HepG2 (cell line): ENCODE measurements around the gene ATP8B4. TPM values are rescaled to one million over a fixed set of nuclear protein-coding genes. Genes with fewer than 3 reads are reported as not detected.

Source experiments
- ATAC-seq: fragments of 200-7000 bp; cut with Tn5 transposase; 3 replicates; pipeline ENCODE4 v1.9.1; 2020; ENCODE audit warnings: mild to moderate bottlenecking, moderate library complexity
- BruUV-seq: library from RNA; stranded (reverse); fragments of 400-500 nt; replicated peaks from 2 replicates; lab custom pipeline; 2021; lab: Mats Ljungman, UMichigan
- CTCF ChIA-PET: fragments of 300-600 bp; formaldehyde crosslinking; extraction: SDS; loops from one replicate; lab custom pipeline; 2021; ENCODE audit warnings: low total read pairs, inconsistent platforms, low intra/inter-chr PET ratio; lab: Yijun Ruan, JAX
- POLR2A ChIA-PET: fragments of 350-600 bp; sonication (Branson Sonifier 250); formaldehyde crosslinking; loops from one replicate; lab custom pipeline; 2020; ENCODE audit warnings: antibody characterized with exemption, inconsistent platforms; lab: Yijun Ruan, JAX
- DNase-seq: peaks from one replicate; pipeline ENCODE4 v3.0.0-alpha.2; 2015; ENCODE audit warnings: low spot score
- FAIRE-seq: peaks from 3 replicates; lab custom pipeline; 2011; peaks lifted over from hg19 to GRCh38; lab: Jason Lieb, UNC
- H2AFZ ChIP-seq: one replicate; pipeline ENCODE4 v1.6.1; 2011; ENCODE audit warnings: low read length, inconsistent platforms
- H3K27ac ChIP-seq: fragments of 300-600 bp; 3 replicates; pipeline ENCODE4 v1.8.0; 2011; ENCODE audit warnings: mixed run types, mild to moderate bottlenecking, mixed read lengths, low read length, inconsistent platforms; ENCODE audit not compliant: insufficient read depth; ENCODE audit errors: extremely low read length
- H3K27me3 ChIP-seq, 2 experiments: fragments of 200-600 bp in 1 of 2; 2 replicates in 1 of 2; 3 replicates in 1 of 2; pipeline versions ENCODE4 v1.6.0 to v1.8.0; 2011; ENCODE audit warnings: low read length in 2 of 2, mild to moderate bottlenecking in 2 of 2, moderate library complexity in 2 of 2, inconsistent platforms in 1 of 2; ENCODE audit not compliant: insufficient read depth in 2 of 2, control insufficient read depth in 1 of 2
- H3K36me3 ChIP-seq, 2 experiments: fragments of 200-600 bp in 1 of 2; replicated peaks in 1 of 2; 2 replicates in 1 of 2; 3 replicates in 1 of 2; pipeline versions ENCODE4 v1.5.1 to v1.8.0; 2011; ENCODE audit warnings: low read length in 2 of 2, inconsistent platforms in 1 of 2; ENCODE audit not compliant: insufficient read depth in 2 of 2, control insufficient read depth in 1 of 2
- H3K4me1 ChIP-seq: 2 replicates; pipeline ENCODE4 v1.5.1; 2012; ENCODE audit warnings: low read length, inconsistent platforms; ENCODE audit not compliant: insufficient read depth
- H3K4me2 ChIP-seq: 2 replicates; pipeline ENCODE4 v1.6.0; 2011; ENCODE audit warnings: low read depth, low read length, inconsistent platforms
- H3K4me3 ChIP-seq, 3 experiments: fragments of 200-600 bp in 1 of 3; sonication (generic), shearing (Covaris generic) in 1 of 3; replicated peaks in 1 of 3; 2 replicates each; pipeline ENCODE4 v1.5.1; 2011 to 2016; ENCODE audit warnings: low read length in 3 of 3, inconsistent platforms in 2 of 3, low read depth in 2 of 3, mild to moderate bottlenecking in 2 of 3, control low read depth in 1 of 3, mixed read lengths in 1 of 3; ENCODE audit not compliant: insufficient read depth in 1 of 3
- H3K79me2 ChIP-seq: one replicate; pipeline ENCODE4 v1.6.1; 2011; ENCODE audit warnings: low read length, inconsistent platforms; ENCODE audit not compliant: insufficient read depth
- H3K9ac ChIP-seq: 2 replicates; pipeline ENCODE4 v1.6.0; 2011; ENCODE audit warnings: mild to moderate bottlenecking, low read depth, low read length, inconsistent platforms; ENCODE audit not compliant: insufficient read depth
- H3K9me3 ChIP-seq: 2 replicates; pipeline ENCODE4 v1.5.1; 2012; ENCODE audit warnings: mild to moderate bottlenecking, low read length
- H4K20me1 ChIP-seq: 2 replicates; pipeline ENCODE4 v1.6.0; 2011; ENCODE audit warnings: inconsistent platforms, mild to moderate bottlenecking, low read length, moderate library complexity; ENCODE audit not compliant: insufficient read depth
- ARNT2 ChIP-seq: sonication (generic); formaldehyde crosslinking; IDR thresholded peaks from 2 replicates; pipeline ENCODE4 v1.8.0; 2022; ENCODE audit warnings: mild to moderate bottlenecking, low read depth, missing genetic modification reagents, moderate library complexity
- ATF7 ChIP-seq, 2 experiments: fragments of 450-650 bp in 1 of 2; sonication (generic) in 1 of 2; formaldehyde crosslinking in 1 of 2; IDR thresholded peaks; 2 replicates each; pipeline versions ENCODE4 v1.4.0 to v1.6.1; 2016 to 2020; ENCODE audit warnings: antibody characterized with exemption in 1 of 2, mild to moderate bottlenecking in 1 of 2, missing genetic modification reagents in 1 of 2
- CBX5 ChIP-seq: sonication (generic); formaldehyde crosslinking; IDR thresholded peaks from 2 replicates; pipeline ENCODE4 v1.4.0; 2020; ENCODE audit warnings: missing genetic modification reagents, borderline replicate concordance
- GATAD1 ChIP-seq: IDR thresholded peaks from 2 replicates; pipeline ENCODE4 v1.6.1; 2016; ENCODE audit warnings: missing genetic modification reagents, missing compliant biosample characterization
- IKZF1 ChIP-seq: fragments of 450-650 bp; IDR thresholded peaks from 2 replicates; pipeline ENCODE4 v1.7.1; 2016
- NR2F6 ChIP-seq, 2 experiments: IDR thresholded peaks; 2 replicates each; pipeline ENCODE4 v1.6.1; 2016; ENCODE audit warnings: antibody characterized with exemption in 1 of 2, mild to moderate bottlenecking in 1 of 2
- SAFB2 ChIP-seq: sonication (generic); formaldehyde crosslinking; IDR thresholded peaks from 2 replicates; pipeline ENCODE4 v1.5.1; 2020; ENCODE audit warnings: missing genetic modification reagents, low read depth, mild to moderate bottlenecking, borderline replicate concordance
- ZNF10 ChIP-seq: sonication (generic); formaldehyde crosslinking; IDR thresholded peaks from 2 replicates; pipeline ENCODE4 v1.4.0; 2020; ENCODE audit warnings: mild to moderate bottlenecking, low read depth, missing genetic modification reagents, borderline replicate concordance
- ZNF468 ChIP-seq: sonication (generic); formaldehyde crosslinking; IDR thresholded peaks from 2 replicates; pipeline ENCODE4 v1.8.0; 2022; ENCODE audit warnings: mild to moderate bottlenecking, moderate library complexity, missing genetic modification reagents
- ZNF615 ChIP-seq: sonication (generic); formaldehyde crosslinking; IDR thresholded peaks from 2 replicates; pipeline ENCODE4 v1.5.0; 2020; ENCODE audit warnings: mild to moderate bottlenecking, missing genetic modification reagents, borderline replicate concordance
- ZNF747 ChIP-seq: sonication (generic); formaldehyde crosslinking; IDR thresholded peaks from 2 replicates; pipeline ENCODE4 v1.8.1; 2023; ENCODE audit warnings: missing genetic modification reagents, mild to moderate bottlenecking, borderline replicate concordance
- WGBS: methylation state at CpG from one replicate; pipeline ENCODE4 v1.1.6; 2017; ENCODE audit warnings: low lambda C conversion rate; 5-methylcytosine and 5-hydroxymethylcytosine counted together
- in situ Hi-C: cut with HindIII; loops from 2 replicates; pipeline ENCODE4 v1.10.0; 2017; ENCODE audit warnings: low pct_unique_long_range_greater_than_20kb; ENCODE audit not compliant: extremely low pct_ligation_motif_present
- intact Hi-C: fragments of 100-400 bp; cut with micrococcal nuclease; formaldehyde crosslinking; loops from one replicate; pipeline ENCODE4 v1.10.0; 2022; ENCODE audit not compliant: unreplicated experiment
- polyA plus RNA-seq, 8 experiments: library from polyadenylated mRNA; depleted of rRNA in 3 of 8; stranded (reverse) in 7 of 8; unstranded in 1 of 8; fragments of >200 nt; fragmentation: Illumina TruSeq in 4 of 8; extraction: Trizol in 4 of 8; gene quantifications; 2 replicates each; pipeline versions ENCODE4 v1.2.1 to v1.2.3, GENCODE V29; 2011 to 2016; ENCODE audit warnings: low read depth in 4 of 8, missing spikeins in 1 of 8, mixed read lengths in 1 of 8; ENCODE audit not compliant: insufficient read depth in 1 of 8
- total RNA-seq, 5 experiments: library from RNA; depleted of rRNA; stranded (reverse); fragments of >200 nt; fragmentation: Illumina TruSeq; extraction: Trizol; gene quantifications; 2 replicates each; pipeline ENCODE4 v1.2.3, GENCODE V29; 2016; ENCODE audit warnings: low read depth in 1 of 5
- TF ChIP-seq, protein P1 (sequence below): sonication (generic); formaldehyde crosslinking; IDR thresholded peaks from 2 replicates; pipeline ENCODE4 v1.9.0; 2022; ENCODE audit warnings: missing genetic modification reagents, mild to moderate bottlenecking, borderline replicate concordance
- TF ChIP-seq, protein P2 (sequence below): sonication (generic); formaldehyde crosslinking; IDR thresholded peaks from 2 replicates; pipeline ENCODE4 v1.4.0; 2020; ENCODE audit warnings: missing genetic modification reagents

ATP8B4 gene
- total and polyA plus RNA-seq, 2 of the 13 experiments (the other 11 are each of a cell fraction or from before 2014, with no cell fraction given): 0.24 to 0.69 TPM

DNA sequence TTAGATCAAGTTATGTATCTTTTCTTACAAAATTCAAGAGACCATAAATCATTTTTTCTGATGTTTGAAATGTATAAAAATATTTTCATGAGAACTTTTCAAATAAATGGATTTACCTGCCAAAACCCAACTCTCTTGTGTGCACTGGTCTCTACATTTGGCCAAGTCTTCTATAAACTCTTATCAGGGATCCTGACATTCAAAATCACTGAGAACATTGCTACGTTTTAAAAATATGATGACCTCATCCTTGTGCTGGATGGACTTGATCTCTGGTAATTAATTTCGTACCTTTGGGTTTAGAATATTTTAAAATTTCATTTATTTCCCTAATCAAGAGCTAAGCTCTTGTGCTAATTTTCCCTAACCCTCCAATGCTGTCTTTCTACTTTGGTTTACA is 127.4 kb downstream of the ATP8B4 start:
- FAIRE-seq: no peak
- Histone ChIP-seq H3K79me2 (no peaks in the 10 kb centered on the region), H3K27me3 (no peaks in the 10 kb centered on the region), H3K36me3 (no peaks in the 10 kb centered on the region), H3K4me3 (no peak overlapping the region), H3K27ac (no peak overlapping the region), H3K9me3 (no peaks in the 10 kb centered on the region), H2AFZ (no peak overlapping the region), H3K4me1 (no peaks in the 10 kb centered on the region), H3K4me2 (no peak overlapping the region), H3K9ac (no peak overlapping the region), H4K20me1 (no peaks in the 10 kb centered on the region)
- BruUV-seq: no TSS peak
- in situ Hi-C loops (no loop called here), intact Hi-C loops (no loop called here)
- CTCF ChIA-PET: no interaction called here
- POLR2A ChIA-PET: no interaction called here
- no peak for ATAC-seq
- TF ChIP-seq, protein P1, sequence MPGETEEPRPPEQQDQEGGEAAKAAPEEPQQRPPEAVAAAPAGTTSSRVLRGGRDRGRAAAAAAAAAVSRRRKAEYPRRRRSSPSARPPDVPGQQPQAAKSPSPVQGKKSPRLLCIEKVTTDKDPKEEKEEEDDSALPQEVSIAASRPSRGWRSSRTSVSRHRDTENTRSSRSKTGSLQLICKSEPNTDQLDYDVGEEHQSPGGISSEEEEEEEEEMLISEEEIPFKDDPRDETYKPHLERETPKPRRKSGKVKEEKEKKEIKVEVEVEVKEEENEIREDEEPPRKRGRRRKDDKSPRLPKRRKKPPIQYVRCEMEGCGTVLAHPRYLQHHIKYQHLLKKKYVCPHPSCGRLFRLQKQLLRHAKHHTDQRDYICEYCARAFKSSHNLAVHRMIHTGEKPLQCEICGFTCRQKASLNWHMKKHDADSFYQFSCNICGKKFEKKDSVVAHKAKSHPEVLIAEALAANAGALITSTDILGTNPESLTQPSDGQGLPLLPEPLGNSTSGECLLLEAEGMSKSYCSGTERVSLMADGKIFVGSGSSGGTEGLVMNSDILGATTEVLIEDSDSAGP: no peak
- TF ChIP-seq ATF7 (IDR thresholded peaks at IDR 0.05) (peak; percentile 84), ATF7 (CRISPR knock-in tag; IDR thresholded peaks at IDR 0.05) (no peak)
- DNase-seq: no peak
- 22% methylated on average over 2 of the region's 2 CpGs for WGBS

DNA sequence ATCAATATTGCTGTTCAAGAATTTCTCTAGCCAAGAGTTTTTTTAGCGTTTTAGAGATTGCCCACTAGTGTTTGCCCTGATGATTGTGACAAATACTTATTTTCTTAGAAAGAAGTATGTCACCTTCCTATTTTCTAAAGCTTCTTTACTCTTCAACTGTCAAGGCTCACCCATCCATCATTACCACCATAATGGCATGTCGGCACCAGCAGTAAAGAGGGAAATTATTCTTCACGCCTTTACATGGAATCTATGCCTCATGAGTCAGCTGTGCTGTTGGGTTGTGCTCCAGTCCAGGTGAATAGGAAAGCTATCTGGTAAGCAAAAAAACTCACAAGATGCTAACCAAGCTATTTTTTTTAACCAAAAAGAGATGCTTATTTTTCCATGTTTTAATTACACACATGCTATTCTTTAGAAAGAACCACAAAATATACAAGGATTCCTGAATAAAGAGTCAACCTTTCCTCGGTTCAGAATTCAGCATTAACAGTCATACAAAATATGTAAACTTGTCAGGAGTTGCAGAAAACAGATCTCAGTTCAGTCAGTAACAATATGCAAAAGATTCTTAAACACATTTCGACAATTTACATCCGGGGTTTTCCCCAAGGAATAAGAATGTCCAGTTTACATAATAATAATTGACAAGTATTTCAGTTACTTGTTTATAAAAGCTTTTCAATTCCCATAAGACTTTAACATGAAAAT is 128.0 kb downstream of the ATP8B4 start:
- Histone ChIP-seq H3K4me1 (no peaks in the 10 kb centered on the region), H3K9me3 (no peaks in the 10 kb centered on the region), H3K9ac (no peak overlapping the region), H2AFZ (no peak overlapping the region), H3K4me3 (no peak overlapping the region), H3K4me2 (no peak overlapping the region), H4K20me1 (no peaks in the 10 kb centered on the region), H3K27ac (no peak overlapping the region), H3K36me3 (no peaks in the 10 kb centered on the region), H3K79me2 (no peaks in the 10 kb centered on the region), H3K27me3 (no peaks in the 10 kb centered on the region)
- no peak for TF ChIP-seq CBX5 (CRISPR knock-in tag)
- TF ChIP-seq SAFB2 (CRISPR knock-in tag): no peak
- TF ChIP-seq IKZF1: no peak
- TF ChIP-seq ZNF10 (CRISPR knock-in tag): no peak
- TF ChIP-seq, protein P2, sequence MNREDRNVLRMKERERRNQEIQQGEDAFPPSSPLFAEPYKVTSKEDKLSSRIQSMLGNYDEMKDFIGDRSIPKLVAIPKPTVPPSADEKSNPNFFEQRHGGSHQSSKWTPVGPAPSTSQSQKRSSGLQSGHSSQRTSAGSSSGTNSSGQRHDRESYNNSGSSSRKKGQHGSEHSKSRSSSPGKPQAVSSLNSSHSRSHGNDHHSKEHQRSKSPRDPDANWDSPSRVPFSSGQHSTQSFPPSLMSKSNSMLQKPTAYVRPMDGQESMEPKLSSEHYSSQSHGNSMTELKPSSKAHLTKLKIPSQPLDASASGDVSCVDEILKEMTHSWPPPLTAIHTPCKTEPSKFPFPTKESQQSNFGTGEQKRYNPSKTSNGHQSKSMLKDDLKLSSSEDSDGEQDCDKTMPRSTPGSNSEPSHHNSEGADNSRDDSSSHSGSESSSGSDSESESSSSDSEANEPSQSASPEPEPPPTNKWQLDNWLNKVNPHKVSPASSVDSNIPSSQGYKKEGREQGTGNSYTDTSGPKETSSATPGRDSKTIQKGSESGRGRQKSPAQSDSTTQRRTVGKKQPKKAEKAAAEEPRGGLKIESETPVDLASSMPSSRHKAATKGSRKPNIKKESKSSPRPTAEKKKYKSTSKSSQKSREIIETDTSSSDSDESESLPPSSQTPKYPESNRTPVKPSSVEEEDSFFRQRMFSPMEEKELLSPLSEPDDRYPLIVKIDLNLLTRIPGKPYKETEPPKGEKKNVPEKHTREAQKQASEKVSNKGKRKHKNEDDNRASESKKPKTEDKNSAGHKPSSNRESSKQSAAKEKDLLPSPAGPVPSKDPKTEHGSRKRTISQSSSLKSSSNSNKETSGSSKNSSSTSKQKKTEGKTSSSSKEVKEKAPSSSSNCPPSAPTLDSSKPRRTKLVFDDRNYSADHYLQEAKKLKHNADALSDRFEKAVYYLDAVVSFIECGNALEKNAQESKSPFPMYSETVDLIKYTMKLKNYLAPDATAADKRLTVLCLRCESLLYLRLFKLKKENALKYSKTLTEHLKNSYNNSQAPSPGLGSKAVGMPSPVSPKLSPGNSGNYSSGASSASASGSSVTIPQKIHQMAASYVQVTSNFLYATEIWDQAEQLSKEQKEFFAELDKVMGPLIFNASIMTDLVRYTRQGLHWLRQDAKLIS: no peak
- TF ChIP-seq ZNF615 (CRISPR knock-in tag): no peak
- no peak for TF ChIP-seq ARNT2 (CRISPR knock-in tag)
- TF ChIP-seq ZNF468 (CRISPR knock-in tag): no peak
- TF ChIP-seq ZNF747 (CRISPR knock-in tag): no peak
- no peak for TF ChIP-seq NR2F6 (IDR thresholded peaks at IDR 0.05)
- TF ChIP-seq NR2F6 (CRISPR knock-in tag; IDR thresholded peaks at IDR 0.05): no peak
- no peak for TF ChIP-seq GATAD1
- ChIA-PET POLR2A (no interaction called here), CTCF (no interaction called here)
- no peak for DNase-seq
- intact Hi-C loops (no loop called here), in situ Hi-C loops (no loop called here)
- FAIRE-seq: no peak
- ATAC-seq: no peak
- 56% methylated on average over 6 of the region's 6 CpGs for WGBS
- BruUV-seq: no TSS peak
